T-helper 1 cell (primary cell): ENCODE results near the gene TRPC4.

Experiments used
- DNase-seq, 5 donors: peaks; one replicate each; pipeline ENCODE4 v3.0.0-alpha.2; 2012 to 2020
- total RNA-seq, 4 donors: gene quantifications; one replicate each; lab custom pipeline; 2026; lab: John Stamatoyannopoulos, UW

TRPC4 gene
- 0 reads per million in 4 donors for total RNA-seq

GRCh38 chr13:37869756-37870488 is at the start of gene TRPC4:
Gene TRPC4, minus strand, starts transcription at chr13:37869772. Its CDS starts 86,439 bp downstream, at chr13:37783333.
- no peak for DNase-seq

- DNase-seq = no peak
Observed at GRCh38 chr13:37918751-37919150, 49.2 kb upstream of the TRPC4 start.

GRCh38 chr13:37918116-37918714 is 48.6 kb upstream of the TRPC4 start:
- DNase-seq = no peak

DNA sequence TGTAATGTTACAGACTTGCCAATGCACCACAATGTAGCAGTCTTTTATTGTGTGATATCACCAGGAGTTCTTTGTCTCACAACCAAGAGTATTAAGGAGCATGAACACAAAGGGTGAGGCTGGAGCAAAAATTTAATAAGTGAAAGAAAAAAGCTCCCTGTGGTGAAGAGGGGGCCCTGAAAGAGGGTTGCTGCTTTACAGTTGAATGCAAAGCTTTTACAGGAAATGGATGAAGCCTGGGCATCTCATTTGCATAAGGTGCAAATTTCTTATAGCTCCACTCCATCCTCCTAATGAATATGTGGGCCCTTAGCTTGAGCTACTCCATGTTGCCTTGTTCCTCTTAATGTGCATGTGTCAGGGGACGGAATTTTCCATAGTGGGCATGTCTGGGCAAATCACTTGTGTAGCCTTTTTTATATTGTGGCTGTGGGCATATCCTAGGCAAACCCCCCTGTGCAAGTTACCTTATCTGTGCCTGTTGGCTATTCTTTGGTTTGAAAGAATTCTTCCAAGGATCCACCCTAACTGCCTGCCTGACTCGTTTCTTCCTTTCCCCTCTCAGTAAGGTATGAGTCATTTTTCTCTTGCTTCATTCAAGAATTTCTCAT is 45.3 kb upstream of the TRPC4 start:
- no peak for DNase-seq

DNA sequence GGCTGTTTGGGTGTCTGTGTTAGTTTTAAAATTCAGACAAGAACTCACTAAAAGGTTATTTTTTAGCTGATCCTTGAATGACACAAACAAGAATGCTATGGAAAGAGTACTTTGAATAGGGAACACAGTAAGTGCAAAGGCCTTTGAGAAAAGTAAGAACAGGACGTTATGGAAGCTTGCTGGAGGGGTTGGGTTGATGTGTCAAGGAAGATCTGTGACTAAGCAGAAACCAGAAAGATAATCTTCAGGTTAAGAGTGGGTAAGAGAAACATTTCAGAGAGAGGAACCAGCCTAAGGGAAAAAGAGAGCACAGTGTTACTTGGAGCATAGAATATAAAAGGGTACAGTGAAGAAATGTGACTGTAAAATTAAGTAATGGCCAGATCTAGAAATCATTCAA is 41.2 kb upstream of the TRPC4 start:
- no peak for DNase-seq

DNA sequence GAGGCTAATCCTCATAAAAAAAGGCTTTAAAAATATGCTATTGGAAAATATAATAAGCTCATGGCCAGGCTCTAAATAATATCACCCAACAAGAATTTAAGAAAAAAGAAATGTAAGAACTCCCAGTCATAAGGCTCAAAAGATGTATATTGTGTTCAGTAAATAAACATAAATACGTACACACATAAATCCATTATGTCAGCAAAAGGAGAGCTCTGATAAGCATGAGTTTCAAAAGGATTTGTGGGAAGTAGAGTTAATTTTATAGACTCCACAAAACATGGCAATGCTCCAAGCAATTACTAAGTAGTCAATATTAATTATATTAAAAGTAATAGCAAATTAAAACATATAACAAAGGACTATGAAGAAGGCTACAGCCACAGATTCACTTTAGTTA is 37.3 kb upstream of the TRPC4 start:
- DNase-seq = no peak

- DNase-seq = no peak
Observed at GRCh38 chr13:37905736-37906135, 36.2 kb upstream of the TRPC4 start.

- no peak for DNase-seq
Observed at GRCh38 chr13:37899753-37900152, 30.2 kb upstream of the TRPC4 start.

- DNase-seq = no peak
Observed at GRCh38 chr13:37893321-37893720, 23.7 kb upstream of the TRPC4 start.

DNA sequence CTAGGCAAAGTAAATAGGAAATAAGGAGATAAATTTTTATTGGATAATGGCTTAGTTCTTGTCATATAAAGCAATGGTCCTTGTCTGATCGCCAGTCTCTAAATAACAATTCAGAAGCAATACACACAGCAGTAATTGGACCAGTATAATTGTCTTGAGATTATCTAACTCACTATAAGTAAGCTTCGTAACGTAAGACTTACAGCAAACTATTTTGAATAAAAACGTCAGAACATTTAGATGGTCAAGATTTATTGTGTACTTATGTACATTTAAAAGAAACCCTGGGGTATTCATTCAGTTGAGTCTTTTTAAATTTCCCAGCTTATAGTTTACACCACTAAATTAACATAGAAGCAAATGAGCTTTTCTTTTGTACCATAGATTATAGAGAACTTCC is 20.2 kb upstream of the TRPC4 start:
- DNase-seq = no peak

DNA sequence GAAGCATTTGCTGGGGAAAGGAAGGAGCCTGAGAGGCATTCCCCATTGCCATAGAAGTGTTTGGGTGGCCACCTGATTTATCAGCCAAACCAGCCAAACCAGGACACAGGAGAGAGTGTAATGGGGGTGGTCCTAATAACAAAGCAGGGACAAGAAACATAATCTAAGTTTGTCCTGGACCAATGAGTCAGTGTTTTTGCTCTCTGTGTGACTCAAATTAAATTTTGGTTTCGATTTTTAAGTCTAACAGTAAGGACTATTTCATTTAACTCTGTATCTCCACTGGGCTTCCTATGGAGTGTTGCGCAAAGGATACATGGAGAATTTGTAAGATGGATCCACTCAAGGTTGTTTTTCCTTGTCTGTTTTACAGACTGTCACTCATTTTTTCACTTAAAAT is 19.5 kb upstream of the TRPC4 start:
- no peak for DNase-seq

DNA sequence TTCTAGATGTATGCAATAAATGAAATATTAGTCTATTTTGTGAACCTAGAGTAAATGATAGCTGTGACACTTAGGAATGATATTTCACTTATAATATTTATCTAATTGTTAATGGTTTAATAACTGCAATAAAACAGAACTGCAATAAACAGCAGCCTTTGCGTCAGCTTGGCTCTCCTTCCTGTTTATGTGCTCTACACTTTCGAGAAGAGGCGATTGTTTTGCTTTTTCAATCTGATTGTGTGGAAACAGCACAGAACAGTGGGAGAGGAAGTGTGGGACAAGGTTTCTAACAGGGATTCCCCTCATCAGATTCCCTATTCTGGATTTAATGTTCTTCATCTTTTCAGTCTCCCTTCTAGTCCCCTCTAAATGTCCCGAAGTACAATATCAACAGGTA is 17.3 kb upstream of the TRPC4 start:
- DNase-seq = no peak

DNA sequence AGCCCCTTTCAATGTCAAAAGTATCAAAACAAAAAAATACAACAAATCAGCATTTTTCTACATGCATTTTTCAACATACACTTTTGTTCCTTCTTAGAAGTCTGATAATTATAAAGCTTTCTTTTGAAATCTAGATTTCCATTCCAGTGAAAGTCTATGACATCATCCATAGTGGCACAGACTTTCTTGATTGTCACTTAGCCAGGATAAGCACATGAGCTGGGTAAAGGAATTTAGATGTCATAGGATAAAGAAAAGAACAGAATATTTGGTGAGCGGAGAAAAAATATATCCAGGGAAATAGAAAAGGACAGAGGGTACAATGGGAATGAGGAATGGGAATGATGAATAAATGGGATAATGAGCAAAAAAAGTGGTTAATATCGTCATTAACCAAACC is 15.1 kb upstream of the TRPC4 start:
- DNase-seq = no peak

GRCh38 chr13:37884026-37884425 is 14.5 kb upstream of the TRPC4 start:
- no peak for DNase-seq

- no peak for DNase-seq
Observed at GRCh38 chr13:37878921-37879320, 9.3 kb upstream of the TRPC4 start.

DNA sequence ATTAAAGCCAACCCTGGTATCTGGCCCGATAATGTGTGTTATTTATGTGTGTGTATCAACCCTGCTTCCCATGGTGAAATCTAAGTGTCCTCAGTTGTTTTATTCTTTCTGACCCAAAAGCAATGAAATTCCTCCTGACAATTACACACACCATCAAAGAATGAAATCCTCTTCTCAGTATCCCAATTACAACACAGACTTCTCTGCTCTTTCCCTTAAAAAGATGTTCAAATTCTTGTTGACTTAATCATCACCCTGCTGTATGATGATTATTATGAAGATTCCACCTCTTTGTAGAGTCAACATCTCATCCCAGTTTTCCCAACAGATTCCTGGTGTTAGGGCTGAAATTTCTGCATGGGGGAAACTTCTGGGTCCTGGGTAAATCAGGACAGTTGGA is 8.9 kb upstream of the TRPC4 start:
- DNase-seq = no peak

- no peak for DNase-seq
Observed at GRCh38 chr13:37870895-37871550, 1.5 kb upstream of the TRPC4 start.

GRCh38 chr13:37870489-37870845 is 895 bp upstream of the TRPC4 start:
- no peak for DNase-seq

- no peak for DNase-seq
Observed at GRCh38 chr13:37869506-37869755, 141 bp downstream of the TRPC4 start.

GRCh38 chr13:37868691-37869505 is 674 bp downstream of the TRPC4 start:
- DNase-seq = no peak

DNA sequence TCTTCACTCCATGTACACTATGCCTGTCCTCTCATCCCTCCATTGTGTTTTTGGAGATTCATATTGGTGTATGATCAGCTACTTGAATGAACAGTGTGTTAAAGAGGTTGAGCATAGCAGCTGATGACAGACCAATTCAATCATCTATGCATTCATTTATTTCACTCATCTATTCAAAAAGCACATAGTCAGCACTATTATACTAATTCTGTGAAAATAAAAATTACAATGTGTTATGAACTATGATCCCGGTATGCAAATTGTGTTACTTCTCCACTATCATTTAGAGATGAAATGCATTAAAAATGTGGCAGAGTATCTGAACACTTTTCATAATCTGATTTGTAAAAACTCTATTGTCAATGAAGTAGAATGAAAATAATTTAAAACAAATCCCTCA is 5.9 kb downstream of the TRPC4 start:
- no peak for DNase-seq

DNA sequence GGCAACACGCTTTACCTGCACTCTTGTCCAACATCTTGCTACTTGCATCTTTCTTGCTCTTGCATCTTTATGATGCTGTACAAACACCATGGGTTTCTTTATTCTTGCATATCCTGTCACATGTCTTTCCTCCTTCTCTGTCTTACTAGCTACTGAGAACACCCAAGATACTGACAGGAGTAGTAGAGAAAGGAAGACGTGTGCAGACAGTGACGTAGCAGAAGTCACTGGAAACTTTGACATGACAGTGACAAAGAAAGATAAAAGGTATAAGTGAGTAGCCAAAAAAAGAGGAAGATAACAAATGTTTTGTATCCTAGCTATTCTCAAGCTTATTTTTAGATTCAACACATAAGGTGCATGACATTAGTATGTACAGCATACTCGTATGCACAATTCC is 34.2 kb downstream of the TRPC4 start:
- DNase-seq = no peak

GRCh38 chr13:37833411-37833810 is 36.2 kb downstream of the TRPC4 start:
- no peak for DNase-seq
